ENCODE results near the gene TIMM9.
"Not testable (repeated sequence)": the region's sequence is repeated elsewhere in the genome, so short reads cannot be mapped to it uniquely, and the experiment has no call there.

The TIMM9 gene

GRCh38 chr14:58427281-58428117 is at the start of gene TIMM9, which contains the start of gene KIAA0586:
Gene TIMM9 (minus strand): TSS chr14:58427531. CDS start chr14:58411945, 15,586 bp downstream.
Gene KIAA0586 (plus strand): TSS chr14:58427719. CDS start chr14:58428265, 546 bp downstream.
- peak; percentile 90 for DNase-seq

GRCh38 chr14:58476320-58476719 is 49.0 kb upstream of the TIMM9 start:
- DNase-seq, result no peak

- DNase-seq, result no peak
Measured at GRCh38 chr14:58469309-58469708, 42.0 kb upstream of the TIMM9 start.

GRCh38 chr14:58467575-58467974 is 40.2 kb upstream of the TIMM9 start:
- DNase-seq, result no peak

GRCh38 chr14:58466459-58466858 is 39.1 kb upstream of the TIMM9 start:
- DNase-seq, result no peak

- no peak for DNase-seq
Measured at GRCh38 chr14:58465421-58465820, 38.1 kb upstream of the TIMM9 start.

GRCh38 chr14:58464652-58465051 is 37.3 kb upstream of the TIMM9 start:
- DNase-seq, result no peak

GRCh38 chr14:58463147-58463546 is 35.8 kb upstream of the TIMM9 start:
- DNase-seq, result no peak

- DNase-seq, result no peak
Measured at GRCh38 chr14:58460772-58461171, 33.4 kb upstream of the TIMM9 start.

GRCh38 chr14:58455593-58456265 is 28.4 kb upstream of the TIMM9 start:
- DNase-seq, result no peak

GRCh38 chr14:58444627-58445026 is 17.3 kb upstream of the TIMM9 start:
- DNase-seq, result no peak

- DNase-seq, result no peak
Measured at GRCh38 chr14:58439476-58439875, 12.1 kb upstream of the TIMM9 start.

- DNase-seq, result no peak
Measured at GRCh38 chr14:58430156-58430555, 2.8 kb upstream of the TIMM9 start.

- DNase-seq, result no peak
Measured at GRCh38 chr14:58428118-58428683, 870 bp upstream of the TIMM9 start.

GRCh38 chr14:58426670-58427280 is 556 bp downstream of the TIMM9 start:
- peak; percentile 30 to 33 for DNase-seq

GRCh38 chr14:58416934-58417333 is 10.4 kb downstream of the TIMM9 start:
- DNase-seq, result not testable (repeated sequence)

- no peak for DNase-seq
Measured at GRCh38 chr14:58415636-58416547, 11.4 kb downstream of the TIMM9 start.

- DNase-seq, result no peak
Measured at GRCh38 chr14:58414845-58415244, 12.5 kb downstream of the TIMM9 start.

GRCh38 chr14:58408681-58409215 is 18.6 kb downstream of the TIMM9 start:
- DNase-seq, result no peak

- no peak for DNase-seq
Measured at GRCh38 chr14:58401587-58401986, 25.7 kb downstream of the TIMM9 start.

- DNase-seq, result no peak
Measured at GRCh38 chr14:58398895-58399294, 28.4 kb downstream of the TIMM9 start.

GRCh38 chr14:58398495-58398894 is 28.8 kb downstream of the TIMM9 start:
- no peak for DNase-seq

Data from stimulated activated CD4-positive, alpha-beta T cell treated with anti-CD3 and anti-CD28 coated beads, Interleukin-2, amount 100 ng/mL, for 48 hours (primary cell).